IPS DF 6.9 (cell line): ENCODE data around the gene KATNB1.
"Not testable (repeated sequence)": the region's sequence is repeated elsewhere in the genome, so short reads cannot be mapped to it uniquely, and the experiment has no call there.

Experiments
- DNase-seq: peaks from one replicate; pipeline ENCODE4 v3.0.0-alpha.2; 2013; ENCODE audit warnings: low read depth, low spot score
- H3K27ac ChIP-seq: one replicate; pipeline ENCODE4 v1.5.1; 2013; ENCODE audit warnings: low read length, control low read depth
- H3K27me3 ChIP-seq: 2 replicates; pipeline ENCODE4 v1.6.1; 2013; ENCODE audit warnings: mild to moderate bottlenecking, low read length; ENCODE audit not compliant: control insufficient read depth, insufficient read depth
- H3K36me3 ChIP-seq: 2 replicates; pipeline ENCODE4 v1.6.1; 2013; ENCODE audit warnings: low read length; ENCODE audit not compliant: control insufficient read depth, insufficient read depth
- H3K4me1 ChIP-seq: 2 replicates; pipeline ENCODE4 v1.6.1; 2013; ENCODE audit warnings: low read length; ENCODE audit not compliant: control insufficient read depth, insufficient read depth
- H3K4me3 ChIP-seq: 2 replicates; pipeline ENCODE4 v1.5.1; 2013; ENCODE audit warnings: mild to moderate bottlenecking, low read length
- H3K9me3 ChIP-seq: 2 replicates; pipeline ENCODE4 v1.6.1; 2013; ENCODE audit warnings: low read length, inconsistent platforms; ENCODE audit not compliant: control insufficient read depth, insufficient read depth
- WGBS: extraction: QIAGEN DNeasy Blood & Tissue Kit; methylation state at CpG from one replicate; pipeline ENCODE4 v1.1.7; 2013; ENCODE audit warnings: mixed read lengths, missing lambda C conversion rate; ENCODE audit not compliant: insufficient read length, insufficient coverage; 5-methylcytosine and 5-hydroxymethylcytosine counted together

KATNB1 gene

DNA sequence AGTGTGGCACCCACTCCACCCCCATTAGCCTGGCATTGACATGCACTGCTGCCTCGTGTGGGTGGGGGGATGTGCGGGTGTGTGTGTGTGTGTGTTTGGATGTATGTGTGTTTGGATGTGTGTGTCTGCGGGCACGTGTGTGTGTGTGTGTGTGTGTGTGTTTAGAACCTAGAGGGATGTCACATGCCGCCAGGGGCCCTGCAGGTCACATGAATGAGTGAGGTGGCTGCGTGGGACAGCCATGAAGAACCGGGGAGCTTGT, 9.0 kb downstream of the KATNB1 start:
- H3K27ac ChIP-seq, result no peak overlapping the region
- no peak for DNase-seq
- H3K27me3 ChIP-seq, result no peaks in the 10 kb centered on the region
- no peak overlapping the region for H3K4me3 ChIP-seq
- no CpG with 5 or more reads among the region's 7 CpGs for WGBS
- H3K36me3 ChIP-seq, result peaks cover 3% of the 10 kb centered on the region; the same call in 1 of the 2 replicates
- H3K9me3 ChIP-seq, result no peaks in the 10 kb centered on the region
- H3K4me1 ChIP-seq, result no peaks in the 10 kb centered on the region

DNA sequence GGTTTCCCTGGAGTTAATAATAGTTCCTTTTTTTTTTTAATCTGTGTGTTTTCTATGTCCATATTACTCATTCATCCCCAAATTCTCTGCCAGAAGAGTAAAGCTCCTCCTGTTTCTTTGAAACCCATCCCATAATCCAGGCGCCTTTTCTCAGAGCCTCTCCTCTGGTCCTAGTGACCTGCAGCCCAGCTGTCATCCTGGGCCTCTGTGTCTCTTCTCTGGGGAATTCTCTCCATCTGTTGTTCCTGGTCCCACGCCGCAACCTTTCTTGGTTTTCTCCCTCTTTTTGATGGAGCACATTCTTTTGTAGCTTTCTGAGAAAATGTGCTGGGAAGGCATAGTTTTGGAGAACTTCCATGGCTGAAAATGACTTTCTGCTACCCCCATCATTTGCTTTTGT, 10.2 kb downstream of the KATNB1 start:
- Histone ChIP-seq H3K4me1 (no peaks in the 10 kb centered on the region), H3K36me3 (peaks cover 5% of the 10 kb centered on the region; the same call in 1 of the 2 replicates), H3K4me3 (no peak overlapping the region), H3K27me3 (no peaks in the 10 kb centered on the region), H3K27ac (no peak overlapping the region), H3K9me3 (no peaks in the 10 kb centered on the region)
- no CpG with 5 or more reads among the region's 3 CpGs for WGBS
- no peak for DNase-seq

DNA sequence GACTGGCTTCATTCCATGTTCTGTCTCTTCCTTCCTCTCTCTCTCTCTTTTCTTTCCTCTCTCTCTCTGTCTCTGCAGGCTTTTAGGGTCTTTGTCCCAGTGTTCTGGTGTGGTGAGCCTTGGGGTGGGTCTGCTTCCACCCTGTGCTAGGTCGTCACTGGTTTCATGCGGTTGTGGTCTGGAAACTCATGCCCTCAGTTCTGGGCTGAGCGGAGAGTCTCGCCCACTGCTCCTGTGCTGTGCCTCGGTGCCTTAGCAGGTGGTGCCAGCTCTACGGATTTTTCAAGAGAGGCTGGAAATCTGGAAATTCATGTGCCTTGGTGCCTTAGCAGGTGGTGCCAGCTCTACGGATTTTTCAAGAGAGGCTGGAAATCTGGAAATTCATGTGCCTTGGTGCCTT, 10.7 kb downstream of the KATNB1 start:
- not testable (repeated sequence) for DNase-seq, H3K4me3 ChIP-seq, H3K27me3 ChIP-seq, H3K27ac ChIP-seq, H3K9me3 ChIP-seq, H3K4me1 ChIP-seq, H3K36me3 ChIP-seq
- no CpG with 5 or more reads among the region's 7 CpGs for WGBS

DNA sequence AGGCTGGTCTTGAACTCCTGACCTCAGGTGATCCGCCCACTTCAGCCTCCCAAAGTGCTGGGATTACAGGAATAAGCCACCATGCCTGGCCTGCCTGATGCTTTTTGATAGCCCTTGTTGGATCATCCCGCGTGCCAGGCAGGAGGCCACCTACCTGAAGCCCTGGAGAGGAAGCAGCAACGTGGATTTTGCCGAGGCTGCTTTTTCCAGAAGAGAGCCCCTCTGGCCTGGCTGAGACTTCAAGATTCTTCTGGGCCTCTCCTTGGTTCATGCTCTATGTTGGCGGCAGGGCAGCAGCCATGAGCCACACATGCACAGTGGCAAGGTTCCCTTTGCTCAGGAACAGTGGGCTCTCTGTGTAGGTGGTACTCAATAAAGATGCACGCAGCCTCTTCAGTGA, 11.5 kb downstream of the KATNB1 start:
- H3K27me3 ChIP-seq, result no peaks in the 10 kb centered on the region
- no peak overlapping the region for H3K4me3 ChIP-seq
- no peaks in the 10 kb centered on the region for H3K9me3 ChIP-seq
- no peak overlapping the region for H3K27ac ChIP-seq
- no peak for DNase-seq
- no CpG with 5 or more reads among the region's 7 CpGs for WGBS
- H3K36me3 ChIP-seq, result peaks cover 10% of the 10 kb centered on the region
- H3K4me1 ChIP-seq, result no peaks in the 10 kb centered on the region

DNA sequence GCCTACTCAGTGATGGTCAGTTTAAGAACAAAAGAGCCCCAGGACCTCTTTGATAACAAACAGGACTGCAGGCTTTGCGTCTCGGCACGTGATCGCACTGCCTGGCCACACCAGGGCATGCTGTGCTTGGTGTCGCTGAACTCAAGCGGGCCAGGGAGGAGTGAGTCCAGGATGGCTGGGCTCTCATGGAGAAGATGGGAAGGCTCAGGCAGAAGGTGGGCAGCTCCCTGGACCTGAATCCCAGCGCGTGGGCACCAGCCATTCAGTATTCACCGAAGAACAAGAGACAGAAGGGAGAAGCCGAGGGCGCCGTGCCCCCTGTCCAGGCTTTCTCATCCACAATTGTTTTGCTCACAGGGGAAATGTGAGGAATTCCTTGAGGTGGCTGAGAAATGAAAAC, 11.9 kb downstream of the KATNB1 start:
- H3K4me3 ChIP-seq, result no peak overlapping the region
- DNase-seq, result no peak
- H3K27me3 ChIP-seq, result no peaks in the 10 kb centered on the region
- WGBS, result no CpG with 5 or more reads among the region's 12 CpGs
- H3K27ac ChIP-seq, result no peak overlapping the region
- no peaks in the 10 kb centered on the region for H3K9me3 ChIP-seq
- H3K36me3 ChIP-seq, result peaks cover 10% of the 10 kb centered on the region
- no peaks in the 10 kb centered on the region for H3K4me1 ChIP-seq

DNA sequence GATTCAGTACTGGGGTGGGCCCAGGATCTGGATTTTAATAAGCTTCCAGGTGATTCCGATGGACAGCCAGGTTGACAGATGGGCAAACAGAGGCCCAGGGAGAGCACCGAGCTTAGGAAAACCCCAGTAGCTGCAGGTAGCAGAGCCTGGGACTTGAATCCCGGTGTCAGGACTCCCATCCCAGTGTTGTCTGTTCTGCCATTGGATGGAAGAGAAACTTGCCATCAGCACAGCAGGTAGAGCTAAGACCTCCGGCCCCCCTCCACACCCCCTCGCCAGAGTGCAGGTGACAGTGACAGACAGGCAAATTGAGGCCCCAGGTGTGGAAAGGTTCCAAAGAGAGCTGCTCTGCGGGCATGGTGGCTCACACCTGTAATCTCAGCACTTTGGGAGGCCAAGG, 12.4 kb downstream of the KATNB1 start:
- H3K4me1 ChIP-seq, result no peaks in the 10 kb centered on the region
- no peak for DNase-seq
- H3K36me3 ChIP-seq, result peaks cover 10% of the 10 kb centered on the region
- no peak overlapping the region for H3K27ac ChIP-seq
- no peaks in the 10 kb centered on the region for H3K9me3 ChIP-seq
- no peaks in the 10 kb centered on the region for H3K27me3 ChIP-seq
- no peak overlapping the region for H3K4me3 ChIP-seq
- WGBS, result no CpG with 5 or more reads among the region's 6 CpGs

DNA sequence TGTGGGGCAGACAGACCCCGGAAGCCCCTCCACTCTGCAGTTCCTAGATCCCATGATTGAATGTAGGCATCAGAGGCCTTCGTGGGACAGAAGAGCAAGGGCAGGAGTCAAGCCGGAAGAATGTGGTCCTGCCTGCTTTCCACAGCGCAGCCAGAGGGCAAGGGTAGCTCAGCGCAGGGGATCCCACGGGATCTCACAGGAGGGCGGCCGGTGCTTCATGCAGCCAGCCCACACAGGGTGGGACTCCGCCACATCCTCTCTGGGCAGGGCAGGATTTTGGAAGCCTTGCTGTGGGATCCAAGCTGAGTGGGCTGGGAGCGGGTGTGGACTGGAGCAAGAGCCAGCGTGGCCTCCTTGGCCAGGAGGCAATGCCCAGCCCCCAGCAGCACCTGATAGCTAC, 13.0 kb downstream of the KATNB1 start:
- WGBS, result no CpG with 5 or more reads among the region's 11 CpGs
- H3K36me3 ChIP-seq, result peaks cover 10% of the 10 kb centered on the region

DNA sequence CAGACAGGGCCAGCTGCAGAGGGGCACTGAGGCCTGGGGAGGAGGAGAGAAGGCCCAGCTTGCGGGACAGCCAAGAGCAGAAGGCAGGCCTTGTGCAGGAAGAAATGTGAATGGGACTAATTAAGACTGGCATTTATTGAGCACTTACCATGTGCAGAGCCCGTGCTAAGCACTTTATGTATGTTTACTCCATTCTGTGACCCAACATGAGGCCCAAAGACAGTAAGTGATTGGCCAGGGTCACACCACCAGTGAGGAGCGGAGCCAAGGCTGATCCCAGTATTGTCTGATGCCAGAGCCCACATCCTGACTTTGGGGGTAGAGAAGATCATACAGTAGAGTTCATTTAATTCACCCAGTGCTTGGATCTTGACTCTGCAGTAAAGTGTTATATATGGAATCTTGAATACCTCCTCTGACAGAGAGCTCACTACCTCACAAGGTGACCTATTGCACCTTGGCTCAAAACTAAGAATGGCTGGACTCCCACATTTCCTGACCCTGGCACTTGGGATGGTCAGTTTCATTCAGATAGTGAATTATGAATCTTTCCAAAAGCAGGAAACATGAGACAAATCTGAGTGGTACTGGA, 13.6 kb downstream of the KATNB1 start:
- no peak overlapping the region for H3K4me3 ChIP-seq
- H3K27ac ChIP-seq, result no peak overlapping the region
- WGBS, result no CpG with 5 or more reads among the region's 3 CpGs
- no peak for DNase-seq
- H3K36me3 ChIP-seq, result peaks cover 10% of the 10 kb centered on the region
- no peaks in the 10 kb centered on the region for H3K27me3 ChIP-seq
- no peaks in the 10 kb centered on the region for H3K4me1 ChIP-seq
- no peaks in the 10 kb centered on the region for H3K9me3 ChIP-seq

More for the DNA sequence above, 13.0 kb downstream of the KATNB1 start:
- Histone ChIP-seq H3K4me3 (no peak overlapping the region), H3K9me3 (no peaks in the 10 kb centered on the region), H3K27me3 (no peaks in the 10 kb centered on the region), H3K27ac (no peak overlapping the region), H3K4me1 (no peaks in the 10 kb centered on the region)
- DNase-seq, result no peak

DNA sequence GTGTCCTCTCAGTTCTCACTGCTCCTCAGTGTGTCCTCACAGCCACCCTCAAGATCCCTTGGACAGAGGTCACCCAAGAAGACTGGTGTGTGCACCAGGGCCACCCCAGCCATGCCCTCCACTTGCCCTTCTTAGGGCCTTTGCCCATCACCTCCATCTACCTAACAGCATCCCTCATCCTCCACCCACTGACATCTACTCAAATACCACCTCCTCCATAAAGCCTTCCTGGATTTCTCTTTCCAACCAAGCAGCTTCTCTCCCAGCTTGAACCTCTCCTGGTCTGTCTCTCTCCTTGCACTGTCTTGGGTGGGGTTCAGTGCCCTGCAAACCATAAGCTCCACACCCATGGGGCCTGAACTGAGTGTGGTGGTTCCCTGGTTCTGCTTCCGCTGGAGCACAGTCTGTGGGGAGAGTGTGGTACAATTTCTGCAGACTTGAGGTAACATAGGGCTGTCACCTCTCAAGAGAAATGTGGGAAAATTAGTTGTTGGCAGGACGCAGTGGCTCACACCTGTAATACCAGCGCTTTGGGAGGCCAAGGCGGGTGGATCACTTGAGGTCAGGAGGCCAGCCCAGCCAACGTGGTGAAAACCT, 14.4 kb downstream of the KATNB1 start:
- Histone ChIP-seq H3K27ac (no peak overlapping the region), H3K4me1 (no peaks in the 10 kb centered on the region), H3K4me3 (no peak overlapping the region), H3K36me3 (peaks cover 10% of the 10 kb centered on the region), H3K27me3 (no peaks in the 10 kb centered on the region), H3K9me3 (no peaks in the 10 kb centered on the region)
- DNase-seq, result no peak
- no CpG with 5 or more reads among the region's 5 CpGs for WGBS

- Histone ChIP-seq H3K4me1 (no peaks in the 10 kb centered on the region), H3K9me3 (no peaks in the 10 kb centered on the region), H3K4me3 (no peak overlapping the region), H3K36me3 (peaks cover 18% of the 10 kb centered on the region), H3K27ac (no peak overlapping the region), H3K27me3 (no peaks in the 10 kb centered on the region)
- no CpG with 5 or more reads among the region's 24 CpGs for WGBS
- DNase-seq, result no peak
Observed at GRCh38 chr16:57750796-57751538, 15.4 kb downstream of the KATNB1 start.
